ENCODE results near the gene PRSS1.
"Not testable (repeated sequence)": the region's sequence is repeated elsewhere in the genome, so short reads cannot be mapped to it uniquely, and the experiment has no call there.

Gene PRSS1

DNA sequence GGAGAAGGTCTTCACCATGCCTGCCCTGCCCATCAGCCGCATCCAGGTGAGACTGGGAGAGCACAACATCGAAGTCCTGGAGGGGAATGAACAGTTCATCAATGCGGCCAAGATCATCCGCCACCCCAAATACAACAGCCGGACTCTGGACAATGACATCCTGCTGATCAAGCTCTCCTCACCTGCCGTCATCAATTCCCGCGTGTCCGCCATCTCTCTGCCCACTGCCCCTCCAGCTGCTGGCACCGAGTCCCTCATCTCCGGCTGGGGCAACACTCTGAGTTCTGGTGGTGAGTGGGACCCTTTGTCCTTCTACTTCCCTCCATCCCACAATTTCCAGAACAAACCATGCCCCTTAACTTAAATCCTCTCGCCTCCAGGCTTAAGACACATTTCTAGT is 24.0 kb downstream of the PRSS1 start:
- no peak for DNase-seq

DNA sequence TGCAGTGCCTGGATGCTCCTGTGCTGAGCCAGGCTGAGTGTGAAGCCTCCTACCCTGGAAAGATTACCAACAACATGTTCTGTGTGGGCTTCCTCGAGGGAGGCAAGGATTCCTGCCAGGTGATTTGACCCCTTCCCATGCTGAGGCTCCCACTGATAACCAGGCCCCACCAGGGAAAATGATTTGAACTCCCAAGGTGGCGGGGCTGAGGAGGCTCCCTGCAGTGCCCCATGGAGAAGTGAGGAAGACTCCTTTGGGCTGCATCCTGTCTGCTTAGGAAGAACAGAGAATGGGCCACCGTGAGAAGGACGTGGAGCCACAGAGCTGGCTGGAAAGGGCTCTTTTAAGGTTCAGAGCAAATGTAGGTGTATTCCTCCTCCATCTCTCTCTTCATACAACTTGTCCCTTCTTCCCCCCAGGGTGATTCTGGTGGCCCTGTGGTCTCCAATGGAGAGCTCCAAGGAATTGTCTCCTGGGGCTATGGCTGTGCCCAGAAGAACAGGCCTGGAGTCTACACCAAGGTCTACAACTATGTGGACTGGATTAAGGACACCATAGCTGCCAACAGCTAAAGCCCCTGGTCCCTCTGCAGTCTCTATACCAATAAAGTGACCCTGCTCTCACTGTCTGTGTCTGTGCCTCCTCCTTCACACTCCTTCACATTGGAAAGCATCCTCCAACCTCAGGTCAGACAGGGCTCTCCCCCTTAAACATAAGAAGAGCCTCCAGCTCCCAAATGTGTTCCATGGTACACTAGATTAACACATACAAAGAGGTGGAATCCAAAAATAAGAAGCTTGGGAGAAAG is 24.9 kb downstream of the PRSS1 start:
- no peak for DNase-seq

DNA sequence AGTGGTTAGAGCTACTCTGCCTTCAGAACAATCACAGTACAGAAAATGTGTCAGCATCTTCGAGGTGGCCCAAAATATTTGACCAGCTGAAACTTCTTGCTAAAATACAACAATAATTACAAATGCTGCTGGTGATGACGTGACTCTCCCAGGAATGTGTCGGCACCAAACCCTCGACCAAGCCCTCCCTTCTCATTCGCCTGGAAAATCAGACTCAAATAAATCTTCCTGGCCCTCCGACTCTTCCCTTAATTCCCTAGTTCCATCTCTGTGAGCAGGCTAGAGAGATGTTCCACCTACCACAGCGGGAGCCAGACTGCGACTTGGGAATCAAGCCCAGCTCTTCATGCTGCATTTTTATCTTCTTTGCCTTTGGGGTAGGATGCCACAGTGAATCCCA is 25.6 kb downstream of the PRSS1 start:
- no peak for DNase-seq

DNA sequence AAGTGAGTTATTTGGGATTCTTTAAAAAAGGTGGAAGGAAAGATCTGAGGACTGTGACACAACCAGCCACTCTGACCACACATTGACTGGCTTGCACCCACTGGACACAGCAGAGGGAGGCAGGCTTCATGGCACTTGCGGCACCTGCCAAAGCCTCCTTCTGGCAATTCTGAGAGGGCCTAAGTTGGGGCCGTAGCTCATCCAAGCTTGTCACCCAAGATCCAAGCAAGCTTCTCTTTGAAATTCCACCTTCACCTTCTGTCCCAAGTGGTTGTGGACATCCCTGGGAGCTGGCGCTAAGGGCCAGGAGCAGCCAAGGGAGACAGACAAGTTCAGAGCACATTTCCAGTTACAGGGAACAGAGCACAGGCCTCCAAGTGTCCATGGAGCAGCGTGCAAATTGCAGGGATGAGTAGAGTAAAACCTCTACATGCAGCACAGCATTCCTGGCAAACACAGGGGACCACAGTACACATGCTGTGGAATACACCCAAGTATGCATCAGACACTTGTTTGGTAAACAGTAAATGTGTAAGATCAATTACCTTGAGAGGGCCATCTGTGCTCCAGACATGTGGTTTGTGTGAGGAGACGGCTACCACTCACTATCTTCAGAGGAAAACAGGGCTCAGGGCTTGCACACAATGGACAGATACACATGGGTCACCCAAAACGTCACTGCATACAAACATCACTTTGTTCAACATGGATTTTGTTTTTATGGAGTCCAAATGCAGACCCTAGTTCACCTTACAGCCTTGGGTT is 26.3 kb downstream of the PRSS1 start:
- DNase-seq = not testable (repeated sequence)

DNA sequence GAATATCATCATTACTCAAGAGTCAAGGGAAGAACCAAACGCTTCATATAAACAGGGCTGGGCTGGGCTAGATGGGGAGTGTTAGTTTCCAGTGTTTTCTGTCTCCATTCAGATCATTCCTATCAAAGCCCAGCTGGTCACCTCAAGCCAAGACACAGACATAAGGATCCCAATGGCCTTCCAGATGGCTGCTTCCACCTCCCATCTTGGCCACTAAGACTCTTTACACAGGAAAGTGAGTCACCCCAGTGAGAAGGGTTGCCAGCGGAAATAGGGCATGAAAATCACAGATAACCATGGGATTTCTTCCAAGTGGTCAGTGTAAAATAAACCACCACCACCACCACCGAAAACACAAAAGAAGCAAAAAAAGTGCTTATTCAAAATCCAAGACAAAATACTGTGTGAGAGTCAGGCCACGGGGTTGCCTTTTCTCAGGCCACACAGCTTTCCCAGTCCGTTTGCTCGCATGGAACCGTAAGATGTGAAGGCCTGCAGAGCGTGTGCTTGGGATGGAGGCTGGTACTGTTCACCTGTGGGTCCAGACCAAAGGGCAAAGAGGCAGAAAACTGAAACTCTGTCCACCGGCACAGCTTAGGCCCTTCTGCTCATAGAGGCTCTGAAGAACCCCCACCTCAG is 27.1 kb downstream of the PRSS1 start:
- no peak for DNase-seq

DNA sequence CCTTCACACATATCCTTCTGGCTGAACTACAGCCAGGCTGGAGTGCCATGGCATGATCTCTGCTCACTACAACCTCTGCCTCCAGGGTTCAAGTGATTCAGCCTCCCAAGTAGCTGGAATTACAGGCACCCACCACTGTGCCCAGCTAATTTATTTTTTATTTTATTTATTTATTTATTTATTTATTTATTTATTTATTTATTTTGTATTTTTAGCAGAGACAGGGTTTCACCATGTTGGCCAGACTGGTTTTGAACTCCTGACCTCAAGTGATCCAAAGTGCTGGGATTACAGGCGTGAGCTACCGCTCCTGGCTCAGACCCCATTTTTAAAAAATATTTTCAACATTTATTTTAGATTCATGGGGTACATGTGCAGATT is 27.6 kb downstream of the PRSS1 start:
- not testable (repeated sequence) for DNase-seq

DNA sequence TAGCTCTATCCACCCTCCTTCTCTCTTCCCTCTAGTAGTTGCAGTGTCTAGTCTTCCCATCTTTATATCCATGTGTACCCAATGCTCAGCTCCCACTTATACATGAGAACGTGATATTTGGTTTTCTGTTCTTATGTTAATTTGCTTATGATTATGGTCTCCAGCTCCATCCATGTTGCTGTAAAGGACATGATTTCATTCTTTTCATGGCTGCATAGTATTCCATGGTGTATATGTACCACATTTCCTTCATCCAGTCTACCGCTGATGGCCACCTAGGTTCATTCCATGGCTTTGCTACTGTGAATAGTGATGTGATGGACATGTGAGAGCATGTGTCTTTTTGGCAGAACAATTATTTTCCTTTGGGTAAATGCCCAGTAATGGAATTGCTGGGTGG is 28.0 kb downstream of the PRSS1 start:
- DNase-seq = no peak

DNA sequence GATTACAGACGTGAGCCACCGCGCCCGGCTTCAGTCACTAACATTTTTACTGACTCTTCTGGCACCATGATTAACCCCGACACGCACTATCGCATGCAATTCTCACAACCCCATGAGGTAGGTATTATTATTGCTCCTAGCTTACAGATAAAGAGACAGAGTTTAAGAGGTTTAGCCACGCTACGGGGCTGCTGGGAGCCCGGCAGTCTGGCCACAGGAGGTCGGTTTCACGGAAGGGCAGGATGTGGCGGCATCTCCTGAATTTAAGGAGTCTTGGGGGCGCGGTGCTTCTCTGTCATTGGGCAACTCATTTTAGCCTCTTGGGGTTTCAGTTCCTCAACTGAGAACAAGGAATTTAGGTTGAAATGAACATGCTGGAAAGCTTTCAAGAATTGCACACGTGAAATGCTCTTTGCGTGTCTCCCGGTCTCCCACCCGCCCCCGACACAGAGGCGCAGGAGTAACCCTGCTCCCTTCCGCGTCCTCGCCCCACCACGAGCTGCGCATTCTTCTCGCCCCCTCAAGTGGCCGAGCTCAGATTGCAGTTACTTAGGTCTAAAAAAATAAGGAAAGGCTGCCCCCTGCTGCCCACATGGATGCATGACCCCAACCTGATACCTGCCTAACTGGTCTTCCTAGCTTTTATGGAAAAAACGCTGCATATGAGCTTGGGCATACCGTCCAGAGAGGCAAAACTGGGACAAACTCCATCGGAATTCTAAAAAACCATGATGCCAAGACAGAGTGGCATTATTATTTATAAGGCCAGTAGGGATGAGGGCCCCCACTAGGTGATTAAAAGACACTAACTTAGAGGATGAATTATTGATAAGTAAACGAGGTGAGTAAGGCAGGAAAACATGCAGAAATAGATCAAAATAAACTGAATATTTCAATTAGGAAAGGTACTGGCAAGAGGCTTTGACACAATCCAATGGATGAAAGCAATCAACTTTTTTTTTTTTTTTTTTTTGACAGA is 33.9 kb downstream of the PRSS1 start:
- DNase-seq = peak in 57 of 58 donors; percentile 6 to 90 (median 68)

DNA sequence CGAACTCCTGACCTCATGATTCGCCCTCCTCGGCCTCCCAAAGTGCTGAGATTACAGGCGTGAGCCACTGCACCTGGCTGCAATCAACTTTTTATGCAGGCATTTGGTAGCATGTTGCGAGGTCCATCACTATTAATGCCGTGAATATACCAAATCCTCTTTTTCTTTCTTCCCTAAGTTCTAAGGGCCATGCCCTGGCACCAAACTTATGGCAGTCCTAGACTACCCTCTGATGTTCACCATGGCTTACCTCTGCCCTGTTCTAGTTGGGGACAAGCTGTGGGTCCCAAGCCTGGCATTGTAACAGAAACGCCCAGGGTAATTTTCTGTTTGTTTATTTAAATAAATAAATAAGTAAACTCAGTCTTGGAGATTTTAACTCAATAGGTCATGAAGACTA is 34.8 kb downstream of the PRSS1 start:
- DNase-seq = no peak

DNA sequence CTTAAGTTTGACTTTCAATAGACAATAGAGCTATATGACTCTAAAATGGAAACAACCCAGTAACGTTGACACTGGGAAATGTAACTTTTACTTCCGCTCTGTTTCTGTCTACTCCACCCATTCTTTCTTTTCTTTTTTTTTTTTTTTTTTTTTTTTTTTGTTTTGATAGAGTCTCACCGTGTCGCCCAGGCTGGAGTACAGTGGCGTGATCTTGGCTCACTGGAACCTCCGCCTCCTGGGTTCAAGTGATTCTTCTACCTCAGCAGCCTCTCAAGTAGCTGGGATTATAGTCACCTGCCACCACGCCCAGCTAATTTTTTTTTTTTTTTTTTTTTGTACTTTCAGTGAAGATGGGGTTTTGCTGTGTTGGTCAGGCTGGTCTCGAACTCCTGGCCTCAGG is 35.4 kb downstream of the PRSS1 start:
- DNase-seq = no peak

DNA sequence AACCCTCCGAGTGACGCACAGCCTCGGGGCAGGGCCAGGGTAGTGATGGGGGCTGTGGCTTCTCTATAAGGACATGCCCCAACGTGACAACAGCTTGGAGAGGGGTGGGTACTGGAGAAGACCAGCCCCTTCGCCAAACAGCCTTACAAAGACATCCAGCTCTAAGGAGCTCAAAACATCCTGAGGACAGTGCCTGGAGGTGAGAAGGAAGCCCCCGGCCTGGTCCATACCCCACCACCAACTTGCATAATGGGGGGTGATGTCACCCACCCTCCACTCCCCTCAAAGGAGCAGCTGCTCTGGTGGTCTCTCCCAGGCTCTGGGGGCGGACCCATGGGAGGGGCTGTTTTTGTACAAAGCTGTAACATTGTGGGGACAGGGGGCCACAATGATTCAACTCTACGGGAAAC is 36.6 kb downstream of the PRSS1 start:
- no peak for DNase-seq

DNA sequence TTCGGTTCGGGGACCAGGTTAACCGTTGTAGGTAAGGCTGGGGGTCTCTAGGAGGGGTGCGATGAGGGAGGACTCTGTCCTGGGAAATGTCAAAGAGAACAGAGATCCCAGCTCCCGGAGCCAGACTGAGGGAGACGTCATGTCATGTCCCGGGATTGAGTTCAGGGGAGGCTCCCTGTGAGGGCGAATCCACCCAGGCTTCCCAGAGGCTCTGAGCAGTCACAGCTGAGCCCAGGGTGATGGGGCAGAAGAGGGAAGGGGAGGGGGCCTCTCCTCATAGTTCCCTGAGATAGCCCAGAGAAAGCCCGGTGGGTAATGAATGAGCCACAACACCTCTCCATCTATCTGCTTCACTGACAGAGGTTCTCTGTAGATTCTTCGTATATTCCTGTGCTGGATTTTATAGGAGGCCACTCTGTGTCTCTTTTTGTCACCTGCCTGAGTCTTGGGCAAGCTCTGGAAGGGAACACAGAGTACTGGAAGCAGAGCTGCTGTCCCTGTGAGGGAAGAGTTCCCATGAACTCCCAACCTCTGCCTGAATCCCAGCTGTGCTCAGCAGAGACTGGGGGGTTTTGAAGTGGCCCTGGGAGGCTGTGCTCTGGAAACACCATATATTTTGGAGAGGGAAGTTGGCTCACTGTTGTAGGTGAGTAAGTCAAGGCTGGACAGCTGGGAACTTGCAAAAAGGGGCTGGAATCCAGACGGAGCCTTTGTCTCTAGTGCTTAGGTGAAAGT is 37.9 kb downstream of the PRSS1 start:
- no peak for DNase-seq

DNA sequence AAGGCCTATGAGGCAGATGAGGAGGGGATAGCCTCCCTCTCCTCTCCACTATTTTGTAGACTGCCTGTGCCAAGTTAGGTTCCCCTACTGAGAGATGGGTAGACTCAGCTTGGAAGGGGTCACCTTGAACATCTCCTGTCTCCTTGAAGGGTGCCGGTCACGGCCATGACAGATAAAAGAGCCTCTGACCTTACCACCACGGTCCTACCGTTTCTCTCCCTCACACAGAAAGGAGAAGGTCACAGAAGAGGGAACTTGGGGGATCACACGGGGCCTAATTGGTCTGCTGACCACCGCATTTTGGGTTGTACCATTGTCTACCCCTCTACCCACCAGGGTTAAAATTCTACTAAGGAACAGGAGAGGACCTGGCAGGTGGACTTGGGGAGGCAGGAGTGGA is 38.5 kb downstream of the PRSS1 start:
- DNase-seq = no peak

DNA sequence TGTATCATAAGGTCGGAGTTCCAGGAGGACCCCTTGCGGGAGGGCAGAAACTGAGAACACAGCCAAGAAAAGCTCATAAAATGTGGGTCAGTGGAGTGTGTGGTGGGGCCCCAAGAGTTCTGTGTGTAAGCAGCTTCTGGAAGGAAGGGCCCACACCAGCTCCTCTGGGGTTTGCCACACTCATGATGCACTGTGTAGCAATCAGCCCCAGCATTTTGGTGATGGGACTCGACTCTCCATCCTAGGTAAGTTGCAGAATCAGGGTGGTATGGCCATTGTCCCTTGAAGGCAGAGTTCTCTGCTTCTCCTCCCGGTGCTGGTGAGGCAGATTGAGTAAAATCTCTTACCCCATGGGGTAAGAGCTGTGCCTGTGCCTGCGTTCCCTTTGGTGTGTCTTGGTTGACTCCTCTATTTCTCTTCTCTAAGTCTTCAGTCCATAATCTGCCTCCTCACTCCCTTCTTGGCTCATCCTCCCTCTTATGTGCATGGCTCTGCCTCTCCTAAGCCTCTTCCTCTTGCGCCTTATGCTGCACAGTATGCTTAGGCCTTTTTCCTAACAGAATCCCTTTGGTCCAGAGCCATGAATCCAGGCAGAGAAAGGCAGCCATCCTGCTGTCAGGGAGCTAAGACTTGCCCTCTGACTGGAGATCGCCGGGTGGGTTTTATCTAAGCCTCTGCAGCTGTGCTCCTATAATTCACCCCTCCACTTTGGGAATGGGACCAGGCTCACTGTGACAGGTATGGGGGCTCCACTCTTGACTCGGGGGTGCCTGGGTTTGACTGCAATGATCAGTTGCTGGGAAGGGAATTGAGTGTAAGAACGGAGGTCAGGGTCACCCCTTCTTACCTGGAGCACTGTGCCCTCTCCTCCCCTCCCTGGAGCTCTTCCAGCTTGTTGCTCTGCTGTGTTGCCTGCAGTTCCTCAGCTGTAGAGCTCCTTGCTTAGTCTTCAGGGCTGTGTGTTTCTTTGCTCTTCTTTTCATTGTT is 39.3 kb downstream of the PRSS1 start:
- DNase-seq = no peak

DNA sequence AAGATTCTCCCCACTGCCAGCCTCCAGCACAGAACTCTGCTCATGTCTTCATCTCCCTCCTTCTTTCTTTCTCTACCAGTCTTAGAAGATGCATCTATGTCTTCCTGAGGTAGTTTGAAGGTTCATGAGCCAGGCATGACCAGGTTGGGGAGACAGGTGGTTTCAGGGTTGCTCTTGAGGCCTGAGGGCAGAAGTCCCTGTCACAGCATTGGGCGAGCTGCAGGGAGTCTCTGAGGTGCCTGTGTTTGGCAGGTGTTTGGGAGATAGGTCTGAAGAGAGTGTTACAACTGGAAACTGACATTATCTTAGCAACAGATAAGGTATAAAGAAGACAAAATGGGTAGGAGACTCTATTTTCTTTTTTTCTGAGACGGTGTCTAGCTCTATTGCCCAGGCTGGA is 40.2 kb downstream of the PRSS1 start:
- no peak for DNase-seq

DNA sequence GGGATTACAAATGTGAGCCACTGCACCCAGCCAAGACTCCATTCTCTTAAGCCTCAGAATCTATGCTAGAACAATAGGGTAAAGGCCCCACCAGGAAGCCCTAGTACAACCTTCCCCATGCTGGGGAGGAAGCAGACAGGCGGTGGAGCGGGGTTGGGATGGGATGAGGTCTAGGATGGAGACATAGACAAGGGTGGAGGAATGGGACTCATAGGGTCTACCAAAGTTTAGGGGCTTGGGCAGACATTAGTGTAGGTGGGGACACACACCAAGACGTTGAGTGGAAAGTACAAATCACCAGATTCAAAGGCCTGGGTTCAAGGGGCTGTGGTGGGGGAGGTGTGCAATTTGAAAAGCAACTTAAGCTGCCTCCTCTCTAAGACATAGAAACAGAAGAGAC is 40.8 kb downstream of the PRSS1 start:
- no peak for DNase-seq

DNA sequence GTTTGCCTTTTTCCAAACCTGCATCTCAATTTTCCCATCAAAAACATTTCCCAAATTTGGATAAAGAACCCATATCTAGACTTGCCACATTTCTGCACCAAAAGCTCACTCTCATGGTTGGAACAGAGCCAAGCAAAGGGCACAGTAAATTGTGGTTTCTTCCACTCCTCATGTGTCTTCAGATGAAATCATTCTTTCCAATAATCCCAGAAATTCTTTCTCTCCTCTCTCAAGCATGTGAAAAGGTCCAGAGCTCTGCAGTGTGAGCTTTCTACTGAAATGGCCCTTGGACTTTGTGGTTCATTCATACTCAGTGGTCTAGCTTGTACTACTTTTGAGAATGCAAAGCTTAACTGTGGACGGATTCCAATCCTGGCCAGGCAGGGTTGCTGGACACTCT is 41.3 kb downstream of the PRSS1 start:
- no peak for DNase-seq

DNA sequence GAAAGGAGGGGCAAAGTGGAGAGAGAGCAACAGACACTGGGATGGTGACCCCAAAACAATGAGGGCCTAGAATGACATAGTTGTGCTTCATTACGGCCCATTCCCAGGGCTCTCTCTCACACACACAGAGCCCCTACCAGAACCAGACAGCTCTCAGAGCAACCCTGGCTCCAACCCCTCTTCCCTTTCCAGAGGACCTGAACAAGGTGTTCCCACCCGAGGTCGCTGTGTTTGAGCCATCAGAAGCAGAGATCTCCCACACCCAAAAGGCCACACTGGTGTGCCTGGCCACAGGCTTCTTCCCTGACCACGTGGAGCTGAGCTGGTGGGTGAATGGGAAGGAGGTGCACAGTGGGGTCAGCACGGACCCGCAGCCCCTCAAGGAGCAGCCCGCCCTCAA is 42.2 kb downstream of the PRSS1 start:
- no peak for DNase-seq

DNA sequence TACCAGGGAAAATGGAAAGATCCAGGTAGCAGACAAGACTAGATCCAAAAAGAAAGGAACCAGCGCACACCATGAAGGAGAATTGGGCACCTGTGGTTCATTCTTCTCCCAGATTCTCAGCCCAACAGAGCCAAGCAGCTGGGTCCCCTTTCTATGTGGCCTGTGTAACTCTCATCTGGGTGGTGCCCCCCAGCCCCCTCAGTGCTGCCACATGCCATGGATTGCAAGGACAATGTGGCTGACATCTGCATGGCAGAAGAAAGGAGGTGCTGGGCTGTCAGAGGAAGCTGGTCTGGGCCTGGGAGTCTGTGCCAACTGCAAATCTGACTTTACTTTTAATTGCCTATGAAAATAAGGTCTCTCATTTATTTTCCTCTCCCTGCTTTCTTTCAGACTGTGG is 42.9 kb downstream of the PRSS1 start:
- DNase-seq = no peak
